Measurements from ENCODE around the gene HGF.

The HGF gene

DNA sequence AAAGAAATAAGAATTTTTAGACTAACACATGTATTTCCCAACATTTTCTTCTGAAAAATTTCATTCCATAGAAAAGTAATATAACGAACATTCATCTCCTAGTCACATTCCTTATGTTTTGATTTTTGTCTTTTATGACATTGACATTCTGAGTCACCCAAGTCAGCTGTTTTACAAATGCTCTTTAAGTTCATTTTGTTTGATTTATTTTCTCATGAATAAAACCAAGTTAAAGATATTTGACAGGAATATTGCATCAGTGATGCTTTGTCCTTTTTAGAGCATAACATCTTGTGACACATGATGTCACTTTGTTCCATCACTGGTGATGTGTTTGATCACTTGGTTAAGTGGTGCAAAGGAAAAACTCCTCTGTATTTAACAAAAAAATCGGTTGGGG lies 48.4 kb downstream of the HGF start:
- Mint-ChIP-seq H3K9me3 (no peaks in the 10 kb centered on the region), H3K4me3 (no peak overlapping the region), H3K36me3 (ENCODE audit: low read depth) (no peaks in the 10 kb centered on the region), H3K27me3 (ENCODE audit: low read depth) (no peaks in the 10 kb centered on the region), H3K27ac (no peak overlapping the region), H3K4me1 (ENCODE audit: low read depth) (no peaks in the 10 kb centered on the region)
- DNase-seq (ENCODE audit: low spot score), result no peak

- Mint-ChIP-seq H3K36me3 (ENCODE audit: low read depth) (no peaks in the 10 kb centered on the region), H3K4me3 (no peak overlapping the region)
These were observed 50.0 kb downstream of the HGF start for GRCh38 chr7:81719865-81720264.

GRCh38 chr7:81715984-81716588 lies 53.8 kb downstream of the HGF start:
- Mint-ChIP-seq H3K4me3 (no peak overlapping the region), H3K27me3 (ENCODE audit: low read depth) (no peaks in the 10 kb centered on the region), H3K4me1 (ENCODE audit: low read depth) (no peaks in the 10 kb centered on the region), H3K27ac (no peak overlapping the region), H3K9me3 (no peaks in the 10 kb centered on the region), H3K36me3 (ENCODE audit: low read depth) (no peaks in the 10 kb centered on the region)
- DNase-seq (ENCODE audit: low spot score), result no peak

More at GRCh38 chr7:81719865-81720264, 50.0 kb downstream of the HGF start:
- Mint-ChIP-seq H3K4me1 (ENCODE audit: low read depth) (no peaks in the 10 kb centered on the region), H3K27me3 (ENCODE audit: low read depth) (no peaks in the 10 kb centered on the region), H3K9me3 (no peaks in the 10 kb centered on the region), H3K27ac (no peak overlapping the region)
- no peak for DNase-seq (ENCODE audit: low spot score)

DNA sequence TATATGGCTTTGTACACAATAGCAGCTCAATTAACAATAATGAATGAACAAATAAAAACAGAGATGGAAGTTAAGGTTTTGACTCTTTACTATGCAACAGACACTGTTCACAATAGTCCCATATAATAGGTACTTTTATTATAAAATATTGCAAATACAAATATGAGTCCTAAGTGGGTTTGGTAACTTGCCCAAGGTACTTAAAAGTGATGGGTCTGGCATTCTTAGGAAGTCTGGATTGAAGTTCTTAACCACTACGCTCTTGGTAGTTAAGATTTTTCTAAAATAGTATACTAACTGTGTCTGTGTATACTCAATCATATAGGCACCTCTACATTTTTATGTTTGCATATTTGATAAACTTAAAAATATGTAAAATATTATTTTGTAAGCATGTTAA lies 55.5 kb downstream of the HGF start:
- H3K36me3 Mint-ChIP-seq (ENCODE audit: low read depth), result no peaks in the 10 kb centered on the region
- H3K4me3 Mint-ChIP-seq, result no peak overlapping the region
- no peak for DNase-seq (ENCODE audit: low spot score)
- H3K9me3 Mint-ChIP-seq, result no peaks in the 10 kb centered on the region
- no peaks in the 10 kb centered on the region for H3K4me1 Mint-ChIP-seq (ENCODE audit: low read depth)
- no peak overlapping the region for H3K27ac Mint-ChIP-seq
- no peaks in the 10 kb centered on the region for H3K27me3 Mint-ChIP-seq (ENCODE audit: low read depth)

- H3K27ac Mint-ChIP-seq, result no peak overlapping the region
- no peaks in the 10 kb centered on the region for H3K4me1 Mint-ChIP-seq (ENCODE audit: low read depth)
- no peak overlapping the region for H3K4me3 Mint-ChIP-seq
- H3K9me3 Mint-ChIP-seq, result peaks cover 4% of the 10 kb centered on the region
- no peaks in the 10 kb centered on the region for H3K36me3 Mint-ChIP-seq (ENCODE audit: low read depth)
- no peaks in the 10 kb centered on the region for H3K27me3 Mint-ChIP-seq (ENCODE audit: low read depth)
- DNase-seq (ENCODE audit: low spot score), result no peak
These were observed 59.1 kb downstream of the HGF start for GRCh38 chr7:81710751-81711150.

- Mint-ChIP-seq H3K27ac (no peak overlapping the region), H3K4me3 (no peak overlapping the region)
These were observed 60.0 kb downstream of the HGF start for GRCh38 chr7:81709836-81710235.

GRCh38 chr7:81707966-81708365 lies 61.9 kb downstream of the HGF start:
- H3K9me3 Mint-ChIP-seq, result peaks cover 4% of the 10 kb centered on the region
- H3K27me3 Mint-ChIP-seq (ENCODE audit: low read depth), result no peaks in the 10 kb centered on the region
- H3K27ac Mint-ChIP-seq, result no peak overlapping the region
- H3K36me3 Mint-ChIP-seq (ENCODE audit: low read depth), result no peaks in the 10 kb centered on the region
- no peaks in the 10 kb centered on the region for H3K4me1 Mint-ChIP-seq (ENCODE audit: low read depth)
- no peak for DNase-seq (ENCODE audit: low spot score)
- H3K4me3 Mint-ChIP-seq, result no peak overlapping the region

More at GRCh38 chr7:81709836-81710235, 60.0 kb downstream of the HGF start:
- peaks cover 4% of the 10 kb centered on the region for H3K9me3 Mint-ChIP-seq
- no peak for DNase-seq (ENCODE audit: low spot score)
- H3K27me3 Mint-ChIP-seq (ENCODE audit: low read depth), result no peaks in the 10 kb centered on the region
- H3K4me1 Mint-ChIP-seq (ENCODE audit: low read depth), result no peaks in the 10 kb centered on the region
- H3K36me3 Mint-ChIP-seq (ENCODE audit: low read depth), result no peaks in the 10 kb centered on the region

GRCh38 chr7:81707196-81707595 lies 62.7 kb downstream of the HGF start:
- Mint-ChIP-seq H3K36me3 (ENCODE audit: low read depth) (no peaks in the 10 kb centered on the region), H3K4me1 (ENCODE audit: low read depth) (no peaks in the 10 kb centered on the region), H3K27ac (no peak overlapping the region), H3K4me3 (no peak overlapping the region), H3K9me3 (peaks cover 4% of the 10 kb centered on the region), H3K27me3 (ENCODE audit: low read depth) (no peaks in the 10 kb centered on the region)
- no peak for DNase-seq (ENCODE audit: low spot score)

DNA sequence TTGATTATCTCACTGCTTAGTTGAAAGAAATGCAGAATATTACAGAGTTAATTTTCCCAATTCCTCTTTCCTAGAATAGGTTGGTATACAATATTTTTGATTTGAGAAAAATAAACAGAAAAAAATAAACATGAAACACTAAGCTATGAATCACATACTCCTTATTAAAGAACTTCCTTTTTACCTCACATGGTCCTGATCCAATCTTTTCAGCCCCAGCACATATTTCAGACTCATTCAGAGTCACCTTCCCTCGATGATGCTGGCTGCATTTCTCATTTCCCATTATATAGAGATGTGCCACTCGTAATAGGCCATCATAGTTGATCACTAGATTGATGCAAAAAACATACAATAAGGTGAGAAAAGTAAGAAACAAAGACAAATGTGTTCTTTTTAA lies 64.6 kb downstream of the HGF start:
- Mint-ChIP-seq H3K27ac (no peak overlapping the region), H3K4me3 (no peak overlapping the region), H3K36me3 (ENCODE audit: low read depth) (no peaks in the 10 kb centered on the region), H3K27me3 (ENCODE audit: low read depth) (no peaks in the 10 kb centered on the region), H3K9me3 (peaks cover 4% of the 10 kb centered on the region), H3K4me1 (ENCODE audit: low read depth) (no peaks in the 10 kb centered on the region)
- no peak for DNase-seq (ENCODE audit: low spot score)

GRCh38 chr7:81704595-81704994 lies 65.3 kb downstream of the HGF start:
- Mint-ChIP-seq H3K9me3 (peaks cover 4% of the 10 kb centered on the region), H3K36me3 (ENCODE audit: low read depth) (no peaks in the 10 kb centered on the region), H3K4me1 (ENCODE audit: low read depth) (no peaks in the 10 kb centered on the region), H3K27me3 (ENCODE audit: low read depth) (no peaks in the 10 kb centered on the region), H3K27ac (no peak overlapping the region), H3K4me3 (no peak overlapping the region)
- no peak for DNase-seq (ENCODE audit: low spot score)

- no peaks in the 10 kb centered on the region for H3K36me3 Mint-ChIP-seq (ENCODE audit: low read depth)
- DNase-seq (ENCODE audit: low spot score), result no peak
- H3K27ac Mint-ChIP-seq, result no peak overlapping the region
These were observed 70.9 kb downstream of the HGF start for GRCh38 chr7:81698965-81699364.

GRCh38 chr7:81694711-81695110 lies 75.1 kb downstream of the HGF start:
- Mint-ChIP-seq H3K27me3 (ENCODE audit: low read depth) (no peaks in the 10 kb centered on the region), H3K4me1 (ENCODE audit: low read depth) (no peaks in the 10 kb centered on the region), H3K27ac (no peak overlapping the region), H3K36me3 (ENCODE audit: low read depth) (no peaks in the 10 kb centered on the region), H3K9me3 (no peaks in the 10 kb centered on the region), H3K4me3 (no peak overlapping the region)
- DNase-seq (ENCODE audit: low spot score), result no peak

More at GRCh38 chr7:81698965-81699364, 70.9 kb downstream of the HGF start:
- no peak overlapping the region for H3K4me3 Mint-ChIP-seq
- H3K4me1 Mint-ChIP-seq (ENCODE audit: low read depth), result no peaks in the 10 kb centered on the region
- no peaks in the 10 kb centered on the region for H3K27me3 Mint-ChIP-seq (ENCODE audit: low read depth)
- no peaks in the 10 kb centered on the region for H3K9me3 Mint-ChIP-seq

GRCh38 chr7:81693894-81694293 lies 76.0 kb downstream of the HGF start:
- Mint-ChIP-seq H3K4me1 (ENCODE audit: low read depth) (no peaks in the 10 kb centered on the region), H3K36me3 (ENCODE audit: low read depth) (no peaks in the 10 kb centered on the region), H3K27me3 (ENCODE audit: low read depth) (no peaks in the 10 kb centered on the region), H3K9me3 (no peaks in the 10 kb centered on the region), H3K27ac (no peak overlapping the region), H3K4me3 (no peak overlapping the region)
- no peak for DNase-seq (ENCODE audit: low spot score)

DNA sequence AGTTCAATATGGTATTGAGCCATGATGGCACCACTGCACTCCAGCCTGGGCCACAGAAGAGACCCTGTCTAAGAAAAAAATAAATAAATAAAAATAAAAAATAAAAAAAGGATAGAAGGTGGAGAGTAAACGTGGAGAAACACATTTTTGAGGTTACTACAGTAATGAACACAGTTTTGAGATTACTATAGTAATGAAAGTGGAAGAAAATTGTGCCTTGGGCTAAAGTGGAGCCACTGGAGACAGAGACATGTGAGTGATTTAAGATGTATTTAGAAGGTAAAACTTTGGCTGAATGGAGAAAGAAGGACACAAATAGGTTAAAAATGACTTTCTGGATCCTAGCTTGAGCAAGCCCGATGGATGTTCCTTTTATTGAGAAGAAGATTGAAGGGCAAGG lies 76.8 kb downstream of the HGF start:
- no peak for DNase-seq (ENCODE audit: low spot score)
- Mint-ChIP-seq H3K4me3 (no peak overlapping the region), H3K4me1 (ENCODE audit: low read depth) (no peaks in the 10 kb centered on the region), H3K36me3 (ENCODE audit: low read depth) (no peaks in the 10 kb centered on the region), H3K9me3 (no peaks in the 10 kb centered on the region), H3K27me3 (ENCODE audit: low read depth) (no peaks in the 10 kb centered on the region), H3K27ac (no peak overlapping the region)

DNA sequence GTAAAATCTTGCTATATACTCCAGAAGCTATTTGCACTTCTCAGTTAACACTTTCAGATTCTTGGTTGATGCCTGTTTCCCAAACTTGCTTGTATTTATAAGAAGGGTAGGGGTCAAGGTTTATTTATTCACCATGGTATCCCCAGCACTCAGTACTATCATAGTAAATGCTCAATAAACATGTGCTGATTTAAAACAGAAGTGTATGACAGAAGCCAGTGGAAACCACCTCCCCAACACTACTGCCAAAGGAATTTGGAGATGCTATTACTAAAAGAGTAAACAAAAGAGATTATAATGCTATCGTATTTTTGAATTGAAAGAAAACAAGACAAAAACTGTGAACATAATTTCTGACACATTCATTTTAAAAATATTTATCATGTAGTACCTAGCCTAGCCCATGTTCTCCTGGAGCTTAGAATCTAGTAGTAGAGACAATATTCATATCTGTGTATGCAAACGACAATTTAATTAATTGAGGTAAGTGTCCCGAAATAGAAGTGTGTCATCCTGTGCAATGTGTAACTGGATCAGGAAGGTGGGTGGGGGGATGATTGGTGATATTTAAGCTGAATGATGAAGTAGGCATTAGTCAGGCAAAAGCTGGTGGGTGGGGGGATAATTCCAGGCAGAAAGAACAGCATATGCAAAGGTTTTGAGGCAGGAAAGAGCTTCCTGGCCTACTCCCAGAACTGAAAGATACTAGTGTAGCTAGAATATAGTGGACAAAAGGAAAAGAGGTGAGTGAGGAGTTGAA lies 77.5 kb downstream of the HGF start:
- H3K9me3 Mint-ChIP-seq, result no peaks in the 10 kb centered on the region
- no peak for DNase-seq (ENCODE audit: low spot score)
- no peak overlapping the region for H3K4me3 Mint-ChIP-seq
- H3K4me1 Mint-ChIP-seq (ENCODE audit: low read depth), result no peaks in the 10 kb centered on the region
- H3K27ac Mint-ChIP-seq, result no peak overlapping the region
- H3K36me3 Mint-ChIP-seq (ENCODE audit: low read depth), result no peaks in the 10 kb centered on the region
- H3K27me3 Mint-ChIP-seq (ENCODE audit: low read depth), result no peaks in the 10 kb centered on the region

All from T-helper 2 cell treated with Interferon-gamma antibody and Interleukin-4, amounts not matched to agents 5 μg/mL and 100 μg/mL, for 36 hours (primary cell).